HepG2 (cell line): Measurements from ENCODE around the gene PLEKHG4. TPM values are rescaled to one million over a fixed set of nuclear protein-coding genes. Genes with fewer than 3 reads are reported as not detected.

Experiments
- CREBL2 ChIP-seq: sonication (generic); formaldehyde crosslinking; IDR thresholded peaks from 2 replicates; pipeline ENCODE4 v1.8.1; 2023; ENCODE audit warnings: missing genetic modification reagents, mild to moderate bottlenecking, borderline replicate concordance
- IKZF1 ChIP-seq: fragments of 450-650 bp; IDR thresholded peaks from 2 replicates; pipeline ENCODE4 v1.7.1; 2016
- IKZF4 ChIP-seq: sonication (generic); formaldehyde crosslinking; IDR thresholded peaks from 2 replicates; pipeline ENCODE4 v1.5.1; 2020; ENCODE audit warnings: borderline replicate concordance, mild to moderate bottlenecking, low read depth, missing genetic modification reagents; ENCODE audit errors: not compliant biosample characterization
- KLF12 ChIP-seq: sonication (generic); formaldehyde crosslinking; IDR thresholded peaks from 2 replicates; pipeline ENCODE4 v1.4.0; 2020; ENCODE audit warnings: missing genetic modification reagents, borderline replicate concordance
- NCOR1 ChIP-seq: fragments of 200-600 bp; sonication (generic); IDR thresholded peaks from 2 replicates; pipeline ENCODE4 v1.7.0; 2017; ENCODE audit warnings: antibody characterized with exemption, low read length, borderline replicate concordance
- NFRKB ChIP-seq: fragments of 450-650 bp; IDR thresholded peaks from 2 replicates; pipeline ENCODE4 v1.6.1; 2017
- PATZ1 ChIP-seq: sonication (generic); formaldehyde crosslinking; IDR thresholded peaks from 2 replicates; pipeline ENCODE4 v1.4.0; 2020; ENCODE audit warnings: missing genetic modification reagents
- TGIF2 ChIP-seq: IDR thresholded peaks from 2 replicates; pipeline ENCODE4 v1.6.1; 2016; ENCODE audit warnings: control low read depth, missing compliant biosample characterization
- THAP8 ChIP-seq: sonication (generic); formaldehyde crosslinking; IDR thresholded peaks from 2 replicates; pipeline ENCODE4 v1.5.1; 2020; ENCODE audit warnings: missing genetic modification reagents, mild to moderate bottlenecking, borderline replicate concordance
- ZBTB25 ChIP-seq: IDR thresholded peaks from 2 replicates; pipeline ENCODE4 v1.6.1; 2018; ENCODE audit warnings: missing genetic modification reagents
- ZBTB44 ChIP-seq: sonication (generic); formaldehyde crosslinking; IDR thresholded peaks from 2 replicates; pipeline ENCODE4 v1.4.0; 2020; ENCODE audit warnings: missing genetic modification reagents
- ZBTB49 ChIP-seq: sonication (generic); formaldehyde crosslinking; IDR thresholded peaks from 2 replicates; pipeline ENCODE4 v1.4.0; 2020; ENCODE audit warnings: missing genetic modification reagents, borderline replicate concordance
- ZNF550 ChIP-seq: sonication (generic); formaldehyde crosslinking; IDR thresholded peaks from 2 replicates; pipeline ENCODE4 v1.4.0; 2020; ENCODE audit warnings: mild to moderate bottlenecking, missing genetic modification reagents, borderline replicate concordance
- ZNF609 ChIP-seq: sonication (generic); formaldehyde crosslinking; IDR thresholded peaks from 2 replicates; pipeline ENCODE4 v1.4.0; 2020; ENCODE audit warnings: mild to moderate bottlenecking, missing genetic modification reagents, borderline replicate concordance
- ZNF720 ChIP-seq: sonication (generic); formaldehyde crosslinking; IDR thresholded peaks from 2 replicates; pipeline ENCODE4 v1.4.0; 2020; ENCODE audit warnings: missing genetic modification reagents
- ZNF772 ChIP-seq: sonication (generic); formaldehyde crosslinking; IDR thresholded peaks from 2 replicates; pipeline ENCODE4 v1.5.0; 2020; ENCODE audit warnings: mild to moderate bottlenecking, missing genetic modification reagents
- ZNF841 ChIP-seq: sonication (generic); formaldehyde crosslinking; IDR thresholded peaks from 2 replicates; pipeline ENCODE4 v1.8.1; 2023; ENCODE audit warnings: missing genetic modification reagents, borderline replicate concordance
- polyA plus RNA-seq, 8 experiments: library from polyadenylated mRNA; depleted of rRNA in 3 of 8; stranded (reverse) in 7 of 8; unstranded in 1 of 8; fragments of >200 nt; fragmentation: Illumina TruSeq in 4 of 8; extraction: Trizol in 4 of 8; gene quantifications; 2 replicates each; pipeline versions ENCODE4 v1.2.1 to v1.2.3, GENCODE V29; 2011 to 2016; ENCODE audit warnings: low read depth in 4 of 8, missing spikeins in 1 of 8, mixed read lengths in 1 of 8; ENCODE audit not compliant: insufficient read depth in 1 of 8
- total RNA-seq, 5 experiments: library from RNA; depleted of rRNA; stranded (reverse); fragments of >200 nt; fragmentation: Illumina TruSeq; extraction: Trizol; gene quantifications; 2 replicates each; pipeline ENCODE4 v1.2.3, GENCODE V29; 2016; ENCODE audit warnings: low read depth in 1 of 5

The PLEKHG4 gene
- total and polyA plus RNA-seq, 2 of the 13 experiments (the other 11 are each of a cell fraction or from before 2014, with no cell fraction given): 7.1 to 13.6 TPM

- 0 out of 2 replicates have a peak, but pooled peaks have one; percentile 11 for TF ChIP-seq CREBL2 (CRISPR knock-in tag)
- TF ChIP-seq THAP8 (CRISPR knock-in tag): no peak
- TF ChIP-seq PATZ1 (CRISPR knock-in tag): no peak
- peak; percentile 43; the same call in 1 of the 2 replicates for TF ChIP-seq ZNF772 (CRISPR knock-in tag)
- no peak for TF ChIP-seq ZNF609
- no peak for TF ChIP-seq ZNF841
- no peak for TF ChIP-seq IKZF4 (CRISPR knock-in tag)
- TF ChIP-seq NFRKB: no peak
- TF ChIP-seq ZBTB25 (CRISPR knock-in tag): no peak
- TF ChIP-seq ZBTB44 (CRISPR knock-in tag): no peak
- no peak for TF ChIP-seq ZNF550 (CRISPR knock-in tag)
- no peak for TF ChIP-seq TGIF2 (CRISPR knock-in tag)
- no peak for TF ChIP-seq NCOR1
- TF ChIP-seq ZNF720: no peak
- TF ChIP-seq IKZF1: no peak
- no peak for TF ChIP-seq ZBTB49
- TF ChIP-seq KLF12 (CRISPR knock-in tag): no peak
These were observed 46.8 kb downstream of the PLEKHG4 start (continued) for GRCh38 chr16:67326115-67326471.
